Measurements from ENCODE around the gene NASP. TPM values are rescaled to one million over a fixed set of nuclear protein-coding genes. Genes with fewer than 3 reads are reported as not detected.
A peak's percentile ranks its signal among the peaks of the same experiment; 100 is the strongest.

NASP gene
- polyA plus RNA-seq, 3 donors = 320 to 372 (median 346) TPM

GRCh38 chr1:45607404-45608074 lies 23.7 kb downstream of the NASP start:
- DNase-seq = no peak

DNA sequence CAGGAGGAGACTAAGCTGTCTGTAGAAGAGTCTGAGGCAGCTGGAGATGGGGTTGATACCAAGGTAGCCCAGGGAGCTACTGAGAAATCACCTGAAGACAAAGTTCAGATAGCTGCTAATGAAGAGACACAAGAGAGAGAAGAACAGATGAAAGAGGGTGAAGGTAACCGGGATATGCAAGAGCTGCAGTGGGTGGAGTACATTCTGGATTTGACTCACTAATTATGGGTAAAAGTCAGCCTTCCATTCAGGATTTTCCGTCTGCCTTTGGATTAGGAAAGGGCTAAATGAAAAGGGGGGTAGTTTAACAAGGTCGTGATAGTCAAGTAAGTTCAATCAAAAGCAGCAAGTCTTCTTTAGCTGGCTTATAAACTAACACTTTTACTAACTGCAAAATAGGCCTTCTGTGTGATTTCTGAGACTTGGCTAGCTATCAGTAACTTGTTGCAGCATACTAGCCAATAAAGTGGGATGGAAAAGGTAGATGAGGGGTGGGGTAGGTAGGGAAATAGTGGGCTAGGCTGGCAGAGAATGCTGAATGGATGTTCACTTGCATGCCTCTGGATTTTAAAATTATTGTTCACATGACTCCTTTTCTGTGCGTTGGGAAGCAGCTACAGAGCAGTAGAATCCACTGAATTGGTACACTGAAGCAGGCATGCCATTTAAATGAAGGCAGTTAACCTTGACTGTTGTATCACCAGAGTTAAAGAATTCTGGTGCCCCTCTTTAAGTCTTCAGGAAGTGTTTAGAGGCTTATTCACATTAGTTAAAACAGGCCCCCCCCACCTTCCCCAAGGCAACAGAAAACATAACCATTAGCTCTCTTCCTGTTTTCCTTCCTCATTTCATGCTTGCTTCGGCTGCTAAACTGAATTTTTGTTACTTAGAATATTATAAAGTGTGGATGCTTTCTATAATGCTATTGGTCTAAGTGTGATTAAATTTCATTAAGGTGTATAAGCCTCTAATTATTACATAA lies 24.6 kb downstream of the NASP start:
- no peak for DNase-seq

GRCh38 chr1:45610589-45611226 lies 26.9 kb downstream of the NASP start:
- DNase-seq = no peak

GRCh38 chr1:45612941-45613579 lies 29.2 kb downstream of the NASP start:
- DNase-seq = no peak

DNA sequence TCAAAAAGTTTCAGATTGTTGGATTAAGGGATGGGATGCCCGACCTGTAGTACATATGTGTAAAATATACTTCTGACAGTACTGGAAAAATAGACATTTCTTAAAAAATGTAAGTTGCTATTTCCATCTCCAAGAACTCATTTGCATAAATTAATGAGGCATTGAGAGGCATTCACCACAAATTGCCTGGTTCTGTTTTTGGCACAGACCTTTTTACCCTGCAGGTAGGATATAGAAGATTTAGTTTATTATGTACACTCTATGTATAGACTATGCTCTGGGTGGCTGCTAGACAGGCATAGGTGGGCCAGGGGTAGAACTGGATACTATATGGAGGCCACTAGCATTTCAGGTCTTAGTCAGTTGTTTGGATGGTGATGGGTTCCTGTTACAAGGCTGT lies 32.0 kb downstream of the NASP start:
- DNase-seq = no peak

DNA sequence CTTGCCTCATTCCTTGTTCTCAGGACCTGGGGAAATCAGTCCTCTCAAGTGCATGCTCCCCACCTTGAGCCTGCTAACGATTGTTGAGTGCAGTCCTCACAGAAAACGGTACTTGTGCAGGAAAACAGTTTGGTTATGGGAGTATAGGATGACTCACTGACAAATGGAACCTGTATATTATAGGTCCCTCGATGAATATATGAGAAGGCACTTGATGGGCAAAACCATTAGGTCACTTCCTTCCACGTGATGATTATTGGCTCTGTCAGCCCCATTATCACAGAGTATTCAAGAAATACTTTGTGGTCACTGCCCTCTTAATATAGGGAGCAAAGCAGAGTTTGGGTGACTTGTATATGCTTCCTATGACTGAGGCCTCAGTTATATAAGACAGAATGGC lies 33.8 kb downstream of the NASP start:
- DNase-seq = no peak

DNA sequence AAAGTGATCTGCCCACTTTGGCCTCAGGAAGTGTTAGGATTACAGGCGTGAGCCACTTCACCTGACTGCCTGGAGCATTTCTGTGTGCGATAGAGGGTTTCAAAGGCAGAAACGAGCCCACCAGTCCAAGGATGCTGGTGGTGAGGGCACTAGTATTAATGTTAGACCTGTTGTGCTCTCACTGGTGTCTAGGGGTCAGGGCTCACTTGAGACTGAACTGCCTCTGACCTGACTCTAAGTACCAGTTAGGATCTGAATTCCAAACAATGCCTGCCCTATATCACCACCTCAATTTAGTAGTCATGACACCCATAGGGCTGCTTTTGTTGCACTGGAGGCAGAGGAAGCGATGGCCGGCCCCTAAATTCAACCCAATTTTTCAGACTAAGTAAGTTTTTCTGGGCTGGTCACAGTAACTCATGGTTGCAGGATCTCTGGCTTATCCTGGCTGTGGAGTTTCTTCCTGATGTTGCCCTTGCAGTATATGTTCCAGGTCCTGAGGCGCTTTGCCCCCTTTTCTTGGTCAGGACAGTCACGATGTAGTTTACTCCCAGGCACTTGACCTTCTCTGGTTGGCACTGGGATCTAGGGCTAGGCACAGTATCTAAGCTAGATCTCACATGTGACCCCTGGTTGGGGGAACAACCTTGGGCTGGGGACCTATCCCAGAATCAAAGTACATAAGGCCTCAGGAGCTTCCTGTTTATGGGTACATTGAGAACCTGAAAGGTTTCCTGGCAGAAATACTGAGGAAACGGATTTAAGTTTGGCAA lies 35.5 kb downstream of the NASP start:
- no peak for DNase-seq

GRCh38 chr1:45620588-45621500 lies 37.0 kb downstream of the NASP start:
- no peak for DNase-seq

GRCh38 chr1:45621501-45621836 lies 37.6 kb downstream of the NASP start:
- no peak for DNase-seq

- no peak for DNase-seq
Measured at GRCh38 chr1:45621895-45622523, 38.2 kb downstream of the NASP start.

DNA sequence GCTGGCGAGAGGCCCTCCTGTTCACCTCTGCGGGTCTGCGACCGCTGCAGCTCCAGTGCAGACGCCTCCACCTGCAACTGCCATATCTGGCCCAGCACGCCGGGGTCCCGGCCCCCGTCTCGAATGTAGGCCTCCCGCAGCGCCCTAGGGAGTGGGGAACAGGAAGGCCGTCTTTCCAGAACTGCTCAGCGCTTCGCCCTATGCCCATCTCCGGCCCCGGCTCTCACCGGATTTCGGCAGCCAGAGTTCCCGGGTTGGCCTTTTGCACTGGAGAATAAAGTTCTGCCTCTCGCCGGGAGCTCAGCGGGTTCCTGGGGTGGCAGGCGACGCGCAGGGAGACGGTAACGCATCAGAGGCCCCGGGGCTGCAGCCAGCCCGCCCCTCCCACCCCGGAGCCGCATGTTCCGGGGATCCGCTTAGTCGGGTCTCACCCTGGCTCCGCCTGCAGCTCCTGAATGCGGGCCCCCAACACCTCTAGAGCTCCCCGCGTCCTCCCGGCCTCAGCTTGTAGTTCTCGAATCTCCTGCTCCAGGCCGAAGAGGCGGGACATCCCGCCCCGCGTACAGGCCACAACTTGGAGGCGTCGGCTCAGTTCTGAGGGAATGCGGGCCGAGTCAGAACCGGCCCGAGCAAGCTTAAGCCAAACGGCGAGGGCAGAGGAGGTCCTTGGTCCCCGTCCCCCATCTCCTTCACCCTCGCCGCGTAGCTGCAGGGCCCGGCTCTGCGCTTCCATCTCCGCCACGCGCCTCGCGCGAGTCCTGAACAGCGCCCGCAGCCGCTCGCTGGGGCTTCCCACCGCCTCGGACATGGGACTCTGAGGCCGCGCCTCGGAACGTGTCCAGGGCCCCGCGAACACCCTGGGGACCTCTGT lies 38.9 kb downstream of the NASP start:
- DNase-seq = peak; percentile 11

DNA sequence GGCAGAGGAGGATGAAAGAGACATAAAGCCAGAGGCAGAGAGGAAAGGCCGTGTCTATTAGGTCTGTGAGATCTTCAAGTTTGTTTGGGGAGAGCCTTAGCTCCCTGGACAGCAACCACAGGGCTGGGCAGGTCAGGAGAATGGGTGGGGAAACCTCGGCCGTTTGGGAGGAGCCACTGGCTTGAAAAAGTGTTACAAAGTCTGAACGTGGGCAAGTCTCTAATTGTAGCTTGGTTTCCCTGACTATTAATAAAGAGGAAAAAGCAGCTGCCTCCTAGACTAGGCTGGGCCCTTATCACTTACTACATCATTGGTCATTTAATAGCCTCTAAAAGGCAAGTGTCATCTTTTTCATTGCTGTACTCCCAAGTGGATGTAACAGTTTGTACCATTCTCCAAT lies 40.1 kb downstream of the NASP start, which contains the start of gene CCDC17:
CCDC17 (minus strand) TSS at position 83 of the 400 bp plus-strand sequence. CDS start 145 bp downstream, outside the sequence.
- no peak for DNase-seq

GRCh38 chr1:45629035-45629434 lies 45.2 kb downstream of the NASP start:
- no peak for DNase-seq

GRCh38 chr1:45630429-45630828 lies 46.6 kb downstream of the NASP start:
- DNase-seq = no peak

DNA sequence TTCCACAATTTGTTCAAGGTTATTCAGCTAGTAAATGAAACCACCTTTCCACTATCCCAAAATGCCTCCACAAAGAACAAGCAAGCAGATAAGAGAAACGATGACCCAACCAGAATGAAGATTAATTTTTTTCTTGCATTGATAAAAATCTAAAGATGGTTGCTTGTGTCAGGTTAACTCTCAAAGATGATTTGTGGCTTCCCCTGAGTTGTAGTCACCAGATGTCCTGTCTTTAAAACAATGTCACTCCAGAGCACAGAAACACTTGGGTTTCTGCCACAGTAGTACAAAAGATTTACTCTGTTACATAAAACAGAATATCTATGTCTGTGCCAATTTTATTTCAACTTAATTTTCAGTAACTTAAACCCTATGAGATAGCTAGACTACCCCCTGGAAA lies 51.4 kb downstream of the NASP start:
- no peak for DNase-seq

DNA sequence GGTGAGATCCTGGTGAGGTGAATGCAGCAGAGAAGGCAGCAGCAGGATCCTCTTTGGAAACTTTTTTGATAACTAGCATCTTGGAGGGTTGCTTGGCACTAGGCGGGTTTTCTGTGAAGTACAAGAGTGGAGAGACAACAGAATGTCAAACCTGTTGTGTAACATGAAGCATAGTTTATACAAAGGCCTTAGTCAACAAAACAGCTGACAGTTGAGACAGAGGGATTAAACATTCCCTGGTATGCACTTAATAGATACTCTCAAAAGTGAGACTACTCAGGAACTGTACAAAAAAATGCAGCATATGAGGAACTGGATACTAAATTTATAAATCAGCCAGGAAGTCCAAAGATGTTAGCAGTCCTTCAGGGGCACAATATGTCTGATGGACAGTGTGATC lies 56.5 kb downstream of the NASP start:
- no peak for DNase-seq

- no peak for DNase-seq
Measured at GRCh38 chr1:45643321-45643720, 59.5 kb downstream of the NASP start.

DNA sequence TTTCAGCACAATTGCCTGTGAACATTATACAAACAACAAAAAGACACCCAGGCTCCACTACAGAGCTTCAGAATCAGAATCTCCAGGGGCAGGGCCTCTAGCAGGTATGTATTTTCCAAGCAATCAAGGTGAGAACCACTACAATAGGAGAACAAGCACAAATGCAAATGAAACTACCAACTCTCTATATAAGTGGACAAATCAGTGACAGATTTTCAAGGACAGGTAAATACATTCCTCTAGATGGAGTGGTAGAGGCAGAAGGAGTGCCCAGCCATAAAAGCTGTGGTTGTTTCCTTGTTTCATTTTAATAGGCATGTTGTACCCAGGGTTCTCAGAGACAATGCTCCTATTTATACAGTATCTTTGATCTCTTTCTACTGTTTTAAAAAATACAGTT lies 60.1 kb downstream of the NASP start:
- DNase-seq = no peak

- DNase-seq = no peak
Measured at GRCh38 chr1:45644661-45645060, 60.8 kb downstream of the NASP start.
